Measurements from ENCODE around the gene GATAD1.

GRCh38 chr7:92478095-92478494 lies 30.8 kb downstream of the GATAD1 start:
- TF ChIP-seq ZNF512 (CRISPR knock-in tag; IDR thresholded peaks at IDR 0.05; ENCODE audit: borderline replicate concordance), result no peak
- no peak for TF ChIP-seq ESRRA (CRISPR knock-in tag; IDR thresholded peaks at IDR 0.05; ENCODE audit: borderline replicate concordance)
- TF ChIP-seq ZBTB21 (CRISPR knock-in tag; IDR thresholded peaks at IDR 0.05; ENCODE audit: borderline replicate concordance), result no peak
- no peak for TF ChIP-seq ZNF232 (CRISPR knock-in tag; IDR thresholded peaks at IDR 0.05)
- no peak for TF ChIP-seq OVOL2 (CRISPR knock-in tag; IDR thresholded peaks at IDR 0.05; ENCODE audit: borderline replicate concordance)
- TF ChIP-seq ELF4 (CRISPR knock-in tag; IDR thresholded peaks at IDR 0.05; ENCODE audit: low read depth), result no peak
- no peak for TF ChIP-seq CTCF (IDR thresholded peaks at IDR 0.05)

All from WTC11 (cell line).